CD14-positive monocyte (primary cell): Measurements from ENCODE around the gene RGS2. TPM values are rescaled to one million over a fixed set of nuclear protein-coding genes. Genes with fewer than 3 reads are reported as not detected.

Experiments
- DNase-seq, 3 donors: peaks; one replicate each; pipeline ENCODE4 v3.0.0-alpha.2; 2011 to 2022
- H2AFZ ChIP-seq: 2 replicates; pipeline ENCODE4 v1.6.0; 2012; ENCODE audit warnings: mild to moderate bottlenecking, low read depth, low read length, inconsistent platforms; ENCODE audit not compliant: insufficient read depth, poor library complexity, severe bottlenecking
- H3K27ac ChIP-seq, 2 donors: 1 replicate in 1 of 2; 2 replicates in 1 of 2; pipeline ENCODE4 v1.5.1; 2012 to 2013; ENCODE audit warnings: low read length in 2 of 2, control low read depth in 1 of 2, inconsistent platforms in 1 of 2, low read depth in 1 of 2, mild to moderate bottlenecking in 1 of 2
- H3K27me3 ChIP-seq, 2 donors: one replicate each; pipeline versions ENCODE4 v1.6.0 to v1.6.1; 2011 to 2013; ENCODE audit warnings: low read length in 2 of 2; ENCODE audit not compliant: control insufficient read depth in 2 of 2, insufficient read depth in 2 of 2
- H3K36me3 ChIP-seq, 2 donors: replicated peaks in 1 of 2; 1 replicate in 1 of 2; 2 replicates in 1 of 2; pipeline versions ENCODE4 v1.5.1 to v1.6.1; 2012 to 2013; ENCODE audit warnings: low read length in 2 of 2, control low read depth in 1 of 2, inconsistent platforms in 1 of 2, mild to moderate bottlenecking in 1 of 2; ENCODE audit not compliant: insufficient read depth in 2 of 2, control insufficient read depth in 1 of 2
- H3K4me1 ChIP-seq, 2 donors: 1 replicate in 1 of 2; 2 replicates in 1 of 2; pipeline versions ENCODE4 v1.5.1 to v1.6.1; 2012 to 2013; ENCODE audit warnings: low read length in 2 of 2, control low read depth in 1 of 2, inconsistent platforms in 1 of 2, mild to moderate bottlenecking in 1 of 2, moderate library complexity in 1 of 2; ENCODE audit not compliant: insufficient read depth in 2 of 2, control insufficient read depth in 1 of 2
- H3K4me2 ChIP-seq: replicated peaks from 2 replicates; pipeline ENCODE3; 2012; ENCODE audit warnings: low read length, moderate library complexity, mild to moderate bottlenecking; ENCODE audit not compliant: poor library complexity, severe bottlenecking; ENCODE audit errors: extremely low read depth
- H3K4me3 ChIP-seq, 3 experiments: fragments of 200-600 bp in 1 of 3; sonication (generic) in 1 of 3; replicated peaks in 1 of 3; 1 replicate in 2 of 3; 2 replicates in 1 of 3; pipeline ENCODE4 v1.5.1; 2011 to 2013; ENCODE audit warnings: low read length in 3 of 3, mild to moderate bottlenecking in 3 of 3, control low read depth in 2 of 3, low read depth in 2 of 3, inconsistent platforms in 1 of 3, moderate library complexity in 1 of 3
- H3K79me2 ChIP-seq: 2 replicates; pipeline ENCODE4 v1.6.0; 2012; ENCODE audit warnings: mild to moderate bottlenecking, control low read depth, inconsistent platforms, low read length, moderate library complexity; ENCODE audit not compliant: insufficient read depth
- H3K9ac ChIP-seq: 2 replicates; pipeline ENCODE4 v1.6.0; 2017; ENCODE audit warnings: low read length, mild to moderate bottlenecking; ENCODE audit not compliant: insufficient read depth, poor library complexity, severe bottlenecking
- H3K9me3 ChIP-seq, 2 donors: replicated peaks in 1 of 2; 1 replicate in 1 of 2; 2 replicates in 1 of 2; pipeline versions ENCODE4 v1.5.1 to v1.6.1; 2012 to 2013; ENCODE audit warnings: low read length in 2 of 2, control low read depth in 1 of 2; ENCODE audit not compliant: control insufficient read depth in 1 of 2, insufficient read depth in 1 of 2
- H4K20me1 ChIP-seq: 2 replicates; pipeline ENCODE4 v1.6.0; 2012; ENCODE audit warnings: mild to moderate bottlenecking, low read length, control low read depth, moderate library complexity; ENCODE audit not compliant: insufficient read depth
- H3K27ac Mint-ChIP-seq, 7 donors: one replicate each; pipeline ENCODE4 v1.8.0; 2020; ENCODE audit warnings: mild to moderate bottlenecking in 7 of 7, mixed read lengths in 7 of 7, moderate library complexity in 6 of 7, inconsistent platforms in 2 of 7
- H3K27me3 Mint-ChIP-seq, 3 donors: one replicate each; pipeline ENCODE4 v1.8.0; 2021 to 2022; ENCODE audit warnings: low read depth in 3 of 3, mild to moderate bottlenecking in 3 of 3, mixed read lengths in 3 of 3, moderate library complexity in 3 of 3, inconsistent platforms in 1 of 3
- H3K36me3 Mint-ChIP-seq, 2 donors: one replicate each; pipeline ENCODE4 v1.8.0; 2020; ENCODE audit warnings: mixed read lengths in 2 of 2, inconsistent platforms in 1 of 2, mild to moderate bottlenecking in 1 of 2
- H3K4me1 Mint-ChIP-seq: one replicate; pipeline ENCODE4 v1.8.0; 2020; ENCODE audit warnings: mild to moderate bottlenecking, mixed read lengths
- H3K4me3 Mint-ChIP-seq, 2 donors: one replicate each; pipeline ENCODE4 v1.8.0; 2020; ENCODE audit warnings: mild to moderate bottlenecking in 2 of 2, mixed read lengths in 2 of 2, moderate library complexity in 1 of 2
- H3K9me3 Mint-ChIP-seq, 7 donors: one replicate each; pipeline ENCODE4 v1.8.0; 2020 to 2022; ENCODE audit warnings: mixed read lengths in 7 of 7, mild to moderate bottlenecking in 6 of 7, moderate library complexity in 6 of 7, inconsistent platforms in 2 of 7
- CTCF ChIP-seq: fragments of 200-600 bp; IDR thresholded peaks from one replicate; pipeline ENCODE4 v1.8.0; 2022; ENCODE audit warnings: antibody characterized with exemption, mild to moderate bottlenecking
- WGBS: methylation state at CpG from one replicate; pipeline ENCODE4 v1.1.5; 2013; ENCODE audit warnings: missing lambda C conversion rate; ENCODE audit not compliant: insufficient coverage; 5-methylcytosine and 5-hydroxymethylcytosine counted together
- intact Hi-C, 2 donors: fragments of 100-400 bp; cut with micrococcal nuclease; formaldehyde crosslinking; loops; one replicate each; pipeline versions ENCODE4 v1.15.0 to v1.15.1; 2023
- polyA plus RNA-seq, 3 donors: library from polyadenylated mRNA; depleted of rRNA in 1 of 3; unstranded in 2 of 3; stranded (reverse) in 1 of 3; fragments of 300-500 nt in 2 of 3; fragments of >200 nt in 1 of 3; fragmentation: Illumina TruSeq in 2 of 3; gene quantifications; 1 replicate in 2 of 3; 2 replicates in 1 of 3; pipeline ENCODE4 v1.2.3, GENCODE V29; 2012 to 2021

The RGS2 gene
- polyA plus RNA-seq, 3 donors: 974 to 3,307 (median 1,708) TPM

GRCh38 chr1:192793983-192794767 lies 14.7 kb upstream of the RGS2 start:
- Histone ChIP-seq H3K9me3 (no peaks in the 10 kb centered on the region), H4K20me1 (no peaks in the 10 kb centered on the region), H3K4me2 (no peak overlapping the region), H3K79me2 (no peaks in the 10 kb centered on the region), H2AFZ (no peak overlapping the region), H3K36me3 (no peaks in the 10 kb centered on the region), H3K4me3 (no peak overlapping the region), H3K4me1 (peaks cover 7% of the 10 kb centered on the region in 2 donors), H3K9ac (no peak overlapping the region), H3K27ac (no peak overlapping the region), H3K27me3 (no peaks in the 10 kb centered on the region)
- WGBS: no CpG with 5 or more reads among the region's 2 CpGs
- no peak for TF ChIP-seq CTCF
- no peak overlapping the region for H3K27ac Mint-ChIP-seq
- no peaks in the 10 kb centered on the region for H3K27me3 Mint-ChIP-seq
- DNase-seq: no peak
- H3K9me3 Mint-ChIP-seq: peaks cover 0 to 1% (median 0%) of the 10 kb centered on the region in 7 donors
- H3K4me3 Mint-ChIP-seq: no peak overlapping the region
- peaks cover 10% of the 10 kb centered on the region for H3K4me1 Mint-ChIP-seq
- no peaks in the 10 kb centered on the region for H3K36me3 Mint-ChIP-seq
- intact Hi-C loops: loop anchor here in 1 of 2 donors (10.0 kb wide), 1 partner anchor 319 kb away; no protein-coding TSS in a partner anchor

GRCh38 chr1:192794768-192795035 lies 14.1 kb upstream of the RGS2 start:
- Mint-ChIP-seq H3K27ac (no peak overlapping the region), H3K4me1 (peaks cover 10% of the 10 kb centered on the region), H3K27me3 (no peaks in the 10 kb centered on the region), H3K36me3 (no peaks in the 10 kb centered on the region), H3K4me3 (no peak overlapping the region), H3K9me3 (peaks cover 0 to 1% (median 0%) of the 10 kb centered on the region in 7 donors)
- no peaks in the 10 kb centered on the region for H4K20me1 ChIP-seq
- H3K79me2 ChIP-seq: no peaks in the 10 kb centered on the region
- intact Hi-C loops: loop anchor here in 1 of 2 donors (10.0 kb wide), 1 partner anchor 320 kb away; no protein-coding TSS in a partner anchor
- no peak overlapping the region for H2AFZ ChIP-seq
- no peaks in the 10 kb centered on the region for H3K36me3 ChIP-seq
- H3K27me3 ChIP-seq: no peaks in the 10 kb centered on the region
- peaks cover 7% of the 10 kb centered on the region in 2 donors for H3K4me1 ChIP-seq
- H3K9ac ChIP-seq: no peak overlapping the region
- no peak overlapping the region for H3K4me3 ChIP-seq
- H3K27ac ChIP-seq: no peak overlapping the region
- no peak for DNase-seq
- no peak for TF ChIP-seq CTCF
- H3K4me2 ChIP-seq: no peak overlapping the region
- no peaks in the 10 kb centered on the region for H3K9me3 ChIP-seq
